ENCODE measurements around the gene HCCS.

Gene HCCS

GRCh38 chrX:11111037-11111851 lies at the start of gene HCCS:
Gene HCCS, plus strand, starts transcription at chrX:11111332. Its CDS starts 729 bp downstream, at chrX:11112061.
- DNase-seq (ENCODE audit: low spot score), result peak; percentile 37

- DNase-seq (ENCODE audit: low spot score), result no peak
Measured at GRCh38 chrX:11064276-11064675, 46.9 kb upstream of the HCCS start.

GRCh38 chrX:11064851-11065600 lies 46.1 kb upstream of the HCCS start:
- no peak for DNase-seq (ENCODE audit: low spot score)

- no peak for DNase-seq (ENCODE audit: low spot score)
Measured at GRCh38 chrX:11066812-11067211, 44.3 kb upstream of the HCCS start.

GRCh38 chrX:11073381-11073780 lies 37.8 kb upstream of the HCCS start:
- no peak for DNase-seq (ENCODE audit: low spot score)

- no peak for DNase-seq (ENCODE audit: low spot score)
Measured at GRCh38 chrX:11080741-11081305, 30.3 kb upstream of the HCCS start.

- no peak for DNase-seq (ENCODE audit: low spot score)
Measured at GRCh38 chrX:11081511-11081910, 29.6 kb upstream of the HCCS start.

- no peak for DNase-seq (ENCODE audit: low spot score)
Measured at GRCh38 chrX:11085305-11085704, 25.8 kb upstream of the HCCS start.

- DNase-seq (ENCODE audit: low spot score), result no peak
Measured at GRCh38 chrX:11089802-11090201, 21.3 kb upstream of the HCCS start.

- no peak for DNase-seq (ENCODE audit: low spot score)
Measured at GRCh38 chrX:11097933-11098332, 13.2 kb upstream of the HCCS start.

GRCh38 chrX:11099465-11099864 lies 11.7 kb upstream of the HCCS start:
- no peak for DNase-seq (ENCODE audit: low spot score)

- DNase-seq (ENCODE audit: low spot score), result peak; percentile 29
Measured at GRCh38 chrX:11100281-11101035, 10.7 kb upstream of the HCCS start.

GRCh38 chrX:11103006-11103405 lies 8.1 kb upstream of the HCCS start:
- no peak for DNase-seq (ENCODE audit: low spot score)

- no peak for DNase-seq (ENCODE audit: low spot score)
Measured at GRCh38 chrX:11103751-11104150, 7.4 kb upstream of the HCCS start.

GRCh38 chrX:11105080-11105479 lies 6.1 kb upstream of the HCCS start:
- no peak for DNase-seq (ENCODE audit: low spot score)

GRCh38 chrX:11108253-11108941 lies 2.7 kb upstream of the HCCS start:
- DNase-seq (ENCODE audit: low spot score), result no peak

- no peak for DNase-seq (ENCODE audit: low spot score)
Measured at GRCh38 chrX:11109968-11110367, 1.2 kb upstream of the HCCS start.

GRCh38 chrX:11111947-11112346 lies 815 bp downstream of the HCCS start:
- no peak for DNase-seq (ENCODE audit: low spot score)

GRCh38 chrX:11113731-11114130 lies 2.6 kb downstream of the HCCS start:
- DNase-seq (ENCODE audit: low spot score), result no peak

- DNase-seq (ENCODE audit: low spot score), result no peak
Measured at GRCh38 chrX:11117745-11118144, 6.6 kb downstream of the HCCS start.

- no peak for DNase-seq (ENCODE audit: low spot score)
Measured at GRCh38 chrX:11119313-11119943, 8.3 kb downstream of the HCCS start.
